HT-29 (cell line): ENCODE results near the gene GLS2. TPM values are rescaled to one million over a fixed set of nuclear protein-coding genes. Genes with fewer than 3 reads are reported as not detected.
"Not testable (repeated sequence)": the region's sequence is repeated elsewhere in the genome, so short reads cannot be mapped to it uniquely, and the experiment has no call there.

Experiments used
- DNase-seq: peaks from one replicate; pipeline ENCODE4 v3.0.0-alpha.2; 2015; ENCODE audit warnings: low spot score
- total RNA-seq: library from RNA; depleted of rRNA; stranded (reverse); fragments of >200 nt; shearing (Covaris generic); gene quantifications from 2 replicates; pipeline ENCODE4 v1.2.3, GENCODE V29; 2014

Gene GLS2
- total RNA-seq, 1 experiment from 2014 or later: 5.7 TPM

DNA sequence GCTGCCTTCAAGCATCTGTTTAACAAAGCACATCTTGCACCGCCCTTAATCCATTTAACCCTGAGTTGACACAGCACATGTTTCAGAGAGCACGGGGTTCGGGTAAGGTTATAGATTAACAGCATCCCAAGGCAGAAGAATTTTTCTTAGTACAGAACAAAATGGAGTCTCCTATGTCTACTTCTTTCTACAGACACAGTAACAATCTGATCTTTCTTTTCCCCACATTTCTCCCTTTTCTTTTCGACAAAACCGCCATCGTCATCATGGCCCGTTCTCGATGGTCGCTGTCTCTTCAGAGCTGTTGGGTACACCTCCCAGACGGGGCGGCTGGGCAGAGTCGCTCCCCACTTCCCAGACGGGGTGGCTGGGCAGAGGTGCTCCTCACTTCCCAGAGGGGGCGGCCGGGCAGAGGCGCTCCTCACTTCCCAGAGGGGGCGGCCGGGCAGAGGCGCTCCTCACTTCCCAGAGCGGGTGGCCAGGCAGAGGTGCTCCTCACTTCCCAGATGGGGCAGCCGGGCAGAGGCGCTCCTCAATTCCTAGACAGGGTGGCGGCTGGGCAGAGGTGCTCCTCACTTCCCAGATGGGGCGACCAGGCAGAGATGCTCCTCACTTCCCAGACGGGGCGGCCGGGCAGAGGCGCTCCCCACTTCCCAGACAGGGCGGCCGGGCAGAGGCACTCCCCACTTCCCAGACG is 5.6 kb upstream of the GLS2 start:
- DNase-seq: not testable (repeated sequence)

DNA sequence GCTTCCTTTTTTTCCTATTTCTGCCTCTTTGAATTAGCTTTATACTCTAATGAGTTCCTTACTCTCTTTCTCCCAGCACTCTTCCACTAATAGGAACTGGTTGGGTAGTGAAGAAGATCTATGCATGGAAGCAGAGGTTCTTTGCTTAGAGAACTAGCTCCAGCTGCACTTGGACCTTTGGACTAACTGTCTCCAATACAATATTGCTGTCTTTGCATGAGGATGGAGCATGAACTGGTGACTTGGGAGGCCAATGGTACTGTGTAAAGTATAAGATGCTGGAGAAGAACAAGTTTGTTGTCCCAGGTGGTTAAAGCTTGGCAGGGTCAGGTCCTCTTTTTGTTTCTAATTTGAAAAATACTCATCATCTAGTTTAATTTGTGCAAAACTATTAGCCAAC is 2.4 kb upstream of the GLS2 start:
- DNase-seq: no peak

DNA sequence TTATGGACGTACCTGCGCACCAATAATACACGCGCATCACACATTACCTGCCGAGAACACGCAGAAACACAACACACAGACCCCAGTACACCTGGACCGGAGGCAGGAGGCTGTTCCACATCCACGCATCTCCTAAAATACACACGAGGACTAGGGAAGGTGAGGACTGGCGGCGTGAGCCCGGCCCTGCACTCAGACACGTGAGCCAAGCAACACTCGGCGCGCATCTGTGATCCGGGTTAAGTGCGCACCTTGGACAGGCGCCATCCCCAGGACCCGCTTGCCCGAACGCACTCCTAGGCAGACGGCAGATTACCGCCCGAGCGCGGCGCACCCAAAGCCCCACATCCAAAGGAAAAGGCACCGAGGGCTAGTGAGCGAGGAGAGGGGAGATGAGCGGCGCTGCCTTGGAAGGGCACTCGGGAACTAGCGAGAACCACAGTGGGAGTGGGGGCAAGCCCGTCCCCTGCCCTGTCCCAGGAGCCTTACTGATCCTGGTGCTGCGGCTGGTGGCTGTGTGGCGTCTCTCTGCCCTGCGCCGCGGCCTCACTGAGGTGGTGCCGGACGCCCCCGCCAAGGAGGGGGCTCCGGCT is 417 bp downstream of the GLS2 start:
- peak; percentile 54 for DNase-seq

DNA sequence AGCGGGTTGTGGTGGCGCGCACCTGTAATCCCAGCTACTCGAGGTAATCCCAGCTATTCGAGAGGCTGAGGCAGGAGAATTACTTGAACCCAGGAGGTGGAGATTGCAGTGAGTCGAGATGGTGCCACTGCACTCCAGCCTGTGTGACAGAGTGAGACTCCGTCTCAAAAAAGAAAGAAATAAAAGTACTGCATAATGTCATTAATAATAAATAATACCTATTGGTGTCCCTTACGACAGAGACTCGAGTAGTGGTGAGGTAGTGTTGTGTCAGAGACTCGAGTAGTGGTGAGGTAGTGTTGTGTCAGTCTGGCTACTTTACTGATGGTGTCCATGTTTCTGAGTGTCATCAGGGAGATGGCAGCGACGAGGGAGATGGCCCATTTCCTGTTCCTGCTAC is 1.3 kb downstream of the GLS2 start:
- DNase-seq: no peak

DNA sequence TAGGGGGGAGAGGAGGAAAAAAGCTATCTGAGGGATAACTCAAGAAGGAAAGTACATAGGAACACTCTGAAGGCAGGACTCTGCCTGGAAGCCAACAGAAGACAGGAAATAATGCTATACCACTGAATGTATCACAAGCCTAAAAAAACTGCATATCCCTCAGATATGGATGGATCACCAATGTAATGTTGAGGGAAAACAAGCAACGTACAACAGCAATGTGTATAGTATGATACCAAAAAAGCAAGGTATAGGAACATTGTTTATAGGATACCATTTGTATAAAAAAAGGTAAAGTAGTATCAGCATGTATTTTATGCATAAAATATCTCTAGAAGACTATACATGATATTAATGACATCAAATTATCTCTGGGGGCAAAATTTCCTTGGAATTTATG is 3.4 kb downstream of the GLS2 start:
- DNase-seq: no peak

DNA sequence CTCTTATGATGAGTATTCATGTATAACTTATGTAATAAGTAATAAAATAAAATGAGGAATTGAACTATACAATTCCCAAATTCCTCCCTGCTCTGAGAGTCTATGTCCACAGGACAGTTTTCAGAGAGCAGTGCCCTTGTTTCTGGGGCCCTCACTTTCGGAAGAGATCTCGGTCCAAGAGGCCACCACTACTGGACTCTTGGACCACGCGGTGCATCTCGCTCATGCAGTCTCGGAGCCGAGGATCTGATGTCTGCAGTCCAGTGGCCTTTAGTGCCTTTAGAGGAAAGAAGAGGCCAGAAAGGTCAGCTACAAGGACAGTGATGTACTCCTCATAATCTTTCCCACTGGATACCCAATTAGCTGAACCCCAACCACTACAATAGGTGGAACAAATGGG is 8.3 kb downstream of the GLS2 start:
- no peak for DNase-seq

DNA sequence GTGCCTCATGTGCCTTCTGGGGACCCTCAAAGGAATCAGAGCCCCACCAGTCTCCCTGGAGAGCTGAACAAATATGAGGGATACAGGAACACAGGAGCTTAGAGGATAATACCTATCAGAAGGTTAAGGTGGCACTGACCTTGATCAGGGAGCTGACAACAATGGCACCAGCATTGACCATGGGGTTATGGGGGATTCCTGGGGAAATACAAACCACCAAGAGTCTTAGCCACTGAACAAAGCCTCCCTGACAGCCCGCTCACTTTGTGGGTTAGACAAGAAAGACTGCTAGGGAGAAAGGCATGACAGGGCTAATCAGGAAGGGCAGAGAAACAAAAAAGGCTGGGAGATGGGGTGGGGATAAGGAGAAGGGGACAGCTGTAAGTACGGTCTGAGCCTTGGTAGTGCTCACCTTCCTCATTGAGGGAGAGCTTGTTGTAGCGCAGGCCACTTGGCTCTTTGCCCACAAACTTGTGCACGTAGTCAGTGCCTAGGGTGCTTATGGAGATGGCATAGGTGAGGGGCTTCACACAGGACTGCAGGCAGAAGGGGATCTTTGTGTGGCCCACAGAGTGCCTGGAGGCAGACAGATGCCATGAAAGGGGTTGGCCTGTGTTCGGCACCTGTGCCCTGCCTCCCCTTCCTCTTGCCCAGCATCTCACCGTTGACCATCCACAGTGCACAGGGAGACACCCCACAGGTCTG is 10.3 kb downstream of the GLS2 start:
- no peak for DNase-seq

DNA sequence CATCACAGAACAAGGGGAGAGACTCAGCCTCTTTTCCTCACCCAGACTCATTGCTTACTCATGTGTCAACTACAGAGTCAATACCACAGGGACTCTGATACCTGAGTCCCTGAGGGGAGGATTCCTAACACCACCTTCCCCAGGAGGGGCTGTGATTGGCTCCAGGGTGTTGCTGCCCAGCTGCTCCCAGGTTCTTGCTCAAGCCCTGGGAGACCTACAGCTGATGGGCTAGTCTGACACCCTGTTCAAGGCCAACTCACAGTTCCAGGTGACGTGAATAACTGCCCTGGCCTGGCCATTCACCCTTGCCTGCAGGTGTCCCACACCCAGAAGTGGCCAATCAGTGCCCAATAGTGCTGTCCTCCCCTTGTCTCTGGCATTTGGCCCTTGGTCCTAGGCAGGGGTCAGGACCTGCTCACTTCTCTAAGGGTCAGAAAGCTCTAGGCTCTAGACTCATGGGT is 11.0 kb downstream of the GLS2 start:
- no peak for DNase-seq

DNA sequence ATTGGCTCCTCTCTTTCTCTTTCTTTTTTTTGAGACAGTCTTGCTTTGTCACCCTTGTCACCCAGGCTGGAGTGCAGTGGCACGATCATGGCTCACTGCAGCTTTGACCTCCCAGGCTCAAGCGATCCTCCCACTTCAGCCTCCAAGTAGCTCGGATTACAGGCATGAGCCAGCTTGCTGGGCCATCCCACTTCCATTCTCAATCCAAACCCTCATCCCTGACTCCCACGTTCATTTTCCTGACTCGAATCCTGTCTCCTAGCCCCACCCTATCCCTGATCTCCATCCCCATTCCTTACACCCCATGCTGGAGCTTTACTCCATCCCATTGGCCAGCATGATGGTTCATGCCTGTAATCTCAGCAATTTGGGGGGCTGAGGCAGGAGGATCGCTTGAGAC is 11.8 kb downstream of the GLS2 start:
- DNase-seq: no peak

DNA sequence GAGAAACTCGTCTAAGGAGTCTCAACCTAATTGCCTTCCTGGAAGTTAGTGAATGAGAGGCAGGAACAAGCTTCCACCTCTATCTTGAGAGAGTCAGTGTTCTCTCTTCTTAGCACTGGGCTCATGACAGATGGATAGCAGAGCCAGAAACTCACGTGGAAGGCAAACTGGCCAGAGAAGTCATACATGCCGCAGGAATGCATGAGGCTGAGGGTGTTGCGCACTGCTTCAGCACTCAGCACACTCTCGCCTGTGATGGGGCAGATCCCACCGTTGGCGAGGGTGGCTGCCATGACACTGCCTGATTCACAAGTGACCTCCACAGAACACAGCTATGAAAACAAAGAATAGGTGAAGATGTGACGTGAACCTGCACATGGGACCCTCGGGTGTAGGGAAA is 13.6 kb downstream of the GLS2 start:
- DNase-seq: no peak

DNA sequence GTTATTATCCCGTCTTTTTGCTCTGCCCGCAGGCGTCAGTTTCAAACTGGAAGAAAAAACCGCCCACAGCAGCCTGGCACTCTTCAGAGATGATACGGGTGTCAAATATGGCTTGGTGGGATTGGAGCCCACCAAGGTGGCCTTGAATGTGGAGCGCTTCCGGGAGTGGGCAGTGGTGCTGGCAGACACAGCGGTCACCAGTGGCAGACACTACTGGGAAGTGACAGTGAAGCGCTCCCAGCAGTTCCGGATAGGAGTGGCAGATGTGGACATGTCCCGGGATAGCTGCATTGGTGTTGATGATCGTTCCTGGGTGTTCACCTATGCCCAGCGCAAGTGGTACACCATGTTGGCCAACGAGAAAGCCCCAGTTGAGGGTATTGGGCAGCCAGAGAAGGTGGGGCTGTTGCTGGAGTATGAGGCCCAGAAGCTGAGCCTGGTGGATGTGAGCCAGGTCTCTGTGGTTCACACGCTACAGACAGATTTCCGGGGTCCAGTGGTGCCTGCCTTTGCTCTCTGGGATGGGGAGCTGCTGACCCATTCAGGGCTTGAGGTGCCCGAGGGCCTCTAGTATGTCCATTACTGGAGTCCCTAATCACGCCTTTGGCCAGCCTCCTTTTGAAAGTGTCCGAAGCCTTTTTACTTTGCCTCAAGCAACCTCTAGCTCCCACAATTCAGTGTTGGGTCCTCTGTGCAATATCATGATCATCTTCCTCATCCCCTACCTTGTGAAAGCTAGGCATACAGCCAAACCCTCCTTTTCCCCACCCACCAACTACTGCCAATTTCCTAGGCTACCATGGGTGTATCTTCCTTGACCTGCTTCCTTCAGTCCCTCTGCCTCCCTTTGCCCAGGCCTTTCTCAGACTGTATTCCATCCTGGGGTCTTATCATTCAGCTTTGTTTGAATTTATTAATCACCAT is 18.7 kb downstream of the GLS2 start:
- peak; percentile 41 for DNase-seq

DNA sequence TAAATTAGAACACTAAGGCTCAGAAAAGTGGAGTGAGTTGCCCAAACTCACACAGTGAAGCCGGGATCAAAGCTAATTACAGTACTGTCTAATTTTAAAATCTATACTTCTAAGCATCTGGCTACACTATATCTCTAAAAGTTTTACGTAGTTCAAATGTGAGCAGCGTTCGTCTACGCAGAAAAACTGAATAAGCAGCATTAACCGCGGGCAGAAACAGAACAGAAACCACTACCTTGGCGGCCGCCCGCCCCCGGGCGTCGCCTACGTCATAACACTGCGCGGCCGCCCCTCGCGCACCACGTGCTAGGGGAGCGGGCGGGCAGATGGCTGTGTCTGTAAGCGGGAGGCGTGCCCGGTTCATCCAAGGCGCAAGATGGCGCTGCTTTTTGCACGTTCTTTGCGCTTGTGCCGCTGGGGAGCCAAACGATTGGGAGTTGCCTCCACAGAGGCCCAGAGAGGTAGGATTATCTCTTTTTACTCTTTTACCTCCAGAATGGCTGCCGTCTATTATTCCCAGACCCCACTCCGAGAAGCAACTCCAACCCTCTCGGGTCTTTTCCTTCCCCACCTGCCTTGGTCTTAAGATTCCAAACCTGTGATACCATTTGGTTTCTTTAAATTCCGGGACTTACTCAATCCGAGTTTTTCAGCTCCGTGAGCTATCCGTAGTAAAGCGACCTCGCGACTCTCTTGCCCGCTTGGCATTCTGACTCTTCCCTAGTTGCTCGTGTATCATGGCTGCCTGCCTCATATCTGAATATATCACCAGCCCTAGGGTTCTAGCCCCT is 19.6 kb downstream of the GLS2 start, which contains the start of gene SPRYD4:
SPRYD4 (plus strand) TSS at position 363 of the 791 bp plus-strand sequence; CDS start at position 377, 14 bp downstream.
- DNase-seq: peak; percentile 95

DNA sequence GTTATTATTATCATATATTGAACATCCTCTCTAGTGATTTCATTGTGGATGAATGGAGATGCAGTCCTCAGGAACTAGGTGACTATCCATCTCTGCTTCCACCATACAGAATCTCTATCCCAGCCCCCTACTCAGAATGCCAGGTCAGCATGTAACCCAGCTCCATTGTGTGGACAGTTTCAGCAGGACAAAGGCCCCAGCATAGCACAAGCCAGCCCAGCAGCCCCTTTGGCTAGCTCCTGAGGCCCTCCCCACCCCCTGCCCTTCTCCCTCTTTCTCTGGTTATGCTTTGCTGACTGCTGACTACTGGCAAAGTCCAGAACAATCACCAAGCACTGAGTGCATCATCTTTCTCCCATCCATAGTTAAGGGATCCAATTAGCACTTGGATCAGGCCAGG is 25.4 kb downstream of the GLS2 start:
- DNase-seq: no peak

DNA sequence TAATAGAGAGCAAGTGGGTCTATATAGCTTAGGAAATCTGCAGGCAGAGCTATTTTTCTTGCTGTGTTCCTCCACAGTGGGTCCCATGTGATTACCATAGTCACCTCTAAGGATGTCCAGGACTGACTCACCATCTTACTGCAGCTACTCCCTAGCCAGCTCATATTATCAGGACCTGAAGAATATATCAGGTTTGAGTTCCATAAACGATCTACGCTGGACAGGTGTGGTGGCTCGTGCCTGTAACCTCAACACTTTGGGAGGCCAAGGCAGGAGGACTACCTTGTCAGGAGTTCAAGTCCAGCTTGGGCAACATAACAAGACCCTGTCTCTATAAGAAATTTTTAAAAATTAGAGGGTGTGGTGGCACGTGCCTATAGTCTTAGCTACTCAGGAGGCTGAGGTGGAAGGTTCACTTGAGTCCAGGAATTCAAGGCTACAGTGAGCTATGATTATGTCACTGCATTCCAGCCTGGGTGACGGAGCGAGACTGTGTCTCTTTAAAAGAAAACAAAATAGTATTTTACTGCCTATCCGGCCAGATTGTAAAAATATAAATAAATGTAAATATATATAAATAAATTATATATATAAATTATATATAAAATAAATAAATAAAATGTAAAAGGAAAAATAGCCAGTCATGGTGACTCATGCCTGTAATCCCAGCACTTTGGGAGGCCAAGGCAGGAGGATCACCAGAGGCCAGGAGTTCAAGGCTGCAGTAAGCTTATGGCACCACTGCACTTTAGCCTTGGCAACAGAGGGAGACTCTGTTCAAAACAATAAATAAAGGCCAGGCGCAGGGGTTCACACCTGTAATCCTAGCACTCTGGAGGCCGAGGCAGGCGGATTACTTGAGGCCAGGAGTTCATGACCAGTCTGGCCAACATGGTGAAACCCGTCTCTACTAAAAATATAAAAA is 26.5 kb downstream of the GLS2 start:
- no peak for DNase-seq

DNA sequence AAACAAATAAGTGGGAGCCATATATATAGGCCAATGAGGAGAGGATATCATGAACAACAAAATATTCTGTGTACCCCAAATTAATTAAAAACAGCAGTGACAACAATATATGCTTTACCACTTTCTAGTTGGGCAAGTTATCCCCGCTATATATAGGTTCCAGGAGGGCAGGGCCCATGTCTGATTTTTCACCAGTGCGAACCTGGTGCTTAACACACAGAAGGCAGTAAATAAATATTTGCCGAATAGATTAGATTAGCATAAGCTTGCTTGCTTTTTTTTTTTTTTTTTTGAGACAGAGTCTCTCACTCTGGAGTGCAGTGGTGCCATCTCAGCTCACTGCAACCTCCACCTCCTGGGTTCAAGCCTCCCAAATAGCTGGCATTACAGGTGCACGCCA is 30.1 kb downstream of the GLS2 start:
- DNase-seq: no peak

DNA sequence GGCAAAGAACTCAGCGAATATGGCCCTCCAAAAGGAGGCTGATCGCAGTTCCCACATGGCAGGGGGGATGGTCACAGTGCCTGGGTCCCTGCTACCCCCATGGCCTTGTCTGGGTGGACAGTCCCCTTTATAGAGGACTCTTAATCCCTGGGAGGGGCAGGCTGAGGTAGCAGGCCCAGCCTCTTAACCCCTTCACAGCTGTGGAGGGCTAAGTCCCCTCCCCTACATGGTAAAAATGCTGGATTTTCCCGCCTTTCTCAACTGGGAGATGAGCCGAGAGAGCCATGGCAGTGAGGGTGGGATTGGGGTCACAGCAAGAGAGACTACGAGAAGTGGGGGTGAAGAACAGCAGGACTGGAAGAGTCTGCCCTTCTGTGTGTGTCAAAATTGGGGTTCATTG is 33.4 kb downstream of the GLS2 start, which contains the start of gene MIP:
MIP (minus strand) TSS at position 101 of the 400 bp plus-strand sequence; CDS start at position 57, 44 bp downstream.
- no peak for DNase-seq

DNA sequence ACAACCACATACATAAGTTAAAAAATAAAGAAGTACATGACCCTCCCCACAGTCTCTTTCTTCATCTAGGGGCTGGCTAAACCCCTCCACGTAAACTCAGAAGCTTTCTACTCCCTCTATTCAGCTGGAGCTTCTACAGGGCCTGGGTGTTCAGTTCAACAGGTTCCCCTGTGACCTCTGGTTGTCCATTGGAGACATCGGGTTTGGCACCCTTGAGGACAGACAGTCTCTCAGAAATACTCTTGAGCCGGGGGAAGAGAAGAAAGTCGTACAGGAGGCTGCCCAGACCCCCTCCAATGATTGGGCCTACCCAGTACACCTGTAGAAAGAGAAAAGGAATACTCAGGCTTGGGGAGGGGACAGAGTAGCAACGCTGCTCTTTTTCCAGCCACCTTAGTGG is 36.8 kb downstream of the GLS2 start:
- DNase-seq: no peak

DNA sequence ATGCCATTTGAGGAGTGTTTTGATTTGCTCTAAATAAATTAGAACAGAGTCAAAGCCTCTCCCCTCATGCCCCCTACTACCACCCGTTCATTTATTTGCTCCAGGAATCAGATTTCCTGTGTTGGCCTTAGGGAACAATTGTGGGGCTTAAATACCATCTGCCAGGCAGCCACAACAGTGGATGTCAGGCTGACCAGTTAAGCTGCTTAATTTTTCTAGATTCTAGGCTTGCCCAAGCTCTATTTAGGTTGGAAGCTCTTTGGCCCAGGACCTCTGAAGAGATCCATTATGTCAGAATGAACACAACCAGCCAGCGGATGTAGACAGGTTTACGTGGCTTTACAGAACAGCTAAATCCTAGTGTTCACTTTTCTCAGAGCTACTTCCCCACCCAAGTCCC is 37.7 kb downstream of the GLS2 start:
- DNase-seq: no peak

DNA sequence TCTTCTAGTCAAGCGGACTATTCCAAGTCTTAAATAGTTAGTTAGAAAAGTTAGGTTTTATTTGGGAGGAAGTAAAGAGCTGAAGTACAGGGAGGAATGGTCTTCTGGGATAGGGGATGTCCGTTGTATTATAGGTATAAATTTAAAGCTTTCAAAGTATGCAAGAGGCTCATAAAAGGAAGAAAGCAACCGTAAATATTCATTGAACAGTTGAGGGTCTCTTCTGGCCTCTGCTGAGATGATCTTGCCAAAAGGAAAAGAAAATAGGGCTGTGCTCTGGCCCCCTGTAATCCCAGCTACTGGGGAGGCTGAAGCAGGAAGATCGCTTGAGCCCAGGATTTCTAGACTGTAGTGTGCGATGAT is 38.4 kb downstream of the GLS2 start:
- DNase-seq: no peak
